HL-60 (cell line): ENCODE data around the gene SLC16A7.

ENCODE experiments used
- CTCF ChIP-seq: IDR thresholded peaks from one replicate; pipeline ENCODE4 v1.5.1; 2011; ENCODE audit warnings: low read length, control low read depth, inconsistent platforms; ENCODE audit not compliant: insufficient read depth
- GABPA ChIP-seq: IDR thresholded peaks from 2 replicates; pipeline ENCODE4 v1.6.1; 2012; ENCODE audit warnings: low read depth
- POLR2AphosphoS5 ChIP-seq: IDR thresholded peaks from 2 replicates; pipeline ENCODE4 v1.6.1; 2012; ENCODE audit warnings: low read depth
- REST ChIP-seq: IDR thresholded peaks from 2 replicates; pipeline ENCODE4 v1.6.1; 2012; ENCODE audit warnings: low read depth; ENCODE audit not compliant: insufficient replicate concordance
- SPI1 ChIP-seq: IDR thresholded peaks from 2 replicates; pipeline ENCODE4 v1.6.1; 2012; ENCODE audit warnings: low read depth, mild to moderate bottlenecking, borderline replicate concordance

DNA sequence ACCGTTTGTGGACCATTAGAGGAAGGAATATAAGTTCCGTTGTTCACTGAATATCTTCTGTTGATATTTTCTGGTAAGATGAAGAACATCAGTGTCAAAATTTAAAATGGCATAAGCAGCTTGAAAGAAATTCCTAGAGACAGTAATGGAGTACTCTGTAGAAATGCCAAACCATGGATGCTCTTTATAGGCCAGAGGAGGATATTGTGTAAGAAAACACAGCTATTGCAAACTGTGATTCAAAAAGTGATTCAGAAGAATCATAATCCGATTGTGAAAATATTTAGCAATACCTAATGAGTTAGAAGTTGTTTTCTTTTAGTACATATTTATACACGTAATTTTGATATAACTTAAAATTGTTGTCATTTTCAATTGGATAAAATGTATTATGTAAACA, 102.8 kb downstream of the SLC16A7 start:
- TF ChIP-seq CTCF (no peak), POLR2AphosphoS5 (no peak), SPI1 (no peak), GABPA (no peak), REST (no peak)
